Tibial artery (tissue), 4 donors: ENCODE results near the gene DENND10.
"Not testable (repeated sequence)": the region's sequence is repeated elsewhere in the genome, so short reads cannot be mapped to it uniquely, and the experiment has no call there.

Experiments used
- DNase-seq, 2 donors: peaks; one replicate each; pipeline ENCODE4 v3.0.0-alpha.2; 2019
- H3K27ac ChIP-seq, 2 donors: fragments of 200-600 bp; sonication (generic) in 1 of 2; 1 replicate in 1 of 2; 2 replicates in 1 of 2; pipeline ENCODE4 v1.5.1; 2018 to 2019; ENCODE audit warnings: mild to moderate bottlenecking in 1 of 2
- H3K27me3 ChIP-seq, 2 donors: fragments of 200-600 bp; sonication (generic) in 1 of 2; one replicate each; pipeline versions ENCODE4 v1.5.1 to v1.6.0; 2016 to 2019
- H3K36me3 ChIP-seq, 3 donors: fragments of 200-600 bp; sonication (generic) in 2 of 3; one replicate each; pipeline ENCODE4 v1.5.1; 2016 to 2019; ENCODE audit warnings: mild to moderate bottlenecking in 2 of 3
- H3K4me1 ChIP-seq, 4 donors: fragments of 200-600 bp; sonication (generic) in 2 of 4; 1 replicate in 3 of 4; 2 replicates in 1 of 4; pipeline ENCODE4 v1.5.1; 2016 to 2019
- H3K4me3 ChIP-seq, 2 donors: fragments of 200-600 bp; sonication (generic) in 1 of 2; 1 replicate in 1 of 2; 2 replicates in 1 of 2; pipeline ENCODE4 v1.5.1; 2018 to 2019; ENCODE audit warnings: mild to moderate bottlenecking in 2 of 2
- H3K9me3 ChIP-seq, 3 donors: fragments of 200-600 bp; sonication (generic) in 1 of 3; one replicate each; pipeline ENCODE4 v1.5.1; 2016 to 2019
- intact Hi-C: fragments of 100-400 bp; cut with DNase I; formaldehyde crosslinking; loops from one replicate; pipeline ENCODE4 v1.15.0; 2023; ENCODE audit warnings: low total_unique reads
- TF ChIP-seq, protein P1 (sequence below), 2 experiments: fragments of 200-600 bp in 1 of 2; fragments of 450-650 bp in 1 of 2; IDR thresholded peaks; one replicate each; pipeline ENCODE4 v1.5.1; 2017 to 2019; ENCODE audit warnings: antibody characterized with exemption in 2 of 2, mild to moderate bottlenecking in 1 of 2, moderate library complexity in 1 of 2

DENND10 gene

DNA sequence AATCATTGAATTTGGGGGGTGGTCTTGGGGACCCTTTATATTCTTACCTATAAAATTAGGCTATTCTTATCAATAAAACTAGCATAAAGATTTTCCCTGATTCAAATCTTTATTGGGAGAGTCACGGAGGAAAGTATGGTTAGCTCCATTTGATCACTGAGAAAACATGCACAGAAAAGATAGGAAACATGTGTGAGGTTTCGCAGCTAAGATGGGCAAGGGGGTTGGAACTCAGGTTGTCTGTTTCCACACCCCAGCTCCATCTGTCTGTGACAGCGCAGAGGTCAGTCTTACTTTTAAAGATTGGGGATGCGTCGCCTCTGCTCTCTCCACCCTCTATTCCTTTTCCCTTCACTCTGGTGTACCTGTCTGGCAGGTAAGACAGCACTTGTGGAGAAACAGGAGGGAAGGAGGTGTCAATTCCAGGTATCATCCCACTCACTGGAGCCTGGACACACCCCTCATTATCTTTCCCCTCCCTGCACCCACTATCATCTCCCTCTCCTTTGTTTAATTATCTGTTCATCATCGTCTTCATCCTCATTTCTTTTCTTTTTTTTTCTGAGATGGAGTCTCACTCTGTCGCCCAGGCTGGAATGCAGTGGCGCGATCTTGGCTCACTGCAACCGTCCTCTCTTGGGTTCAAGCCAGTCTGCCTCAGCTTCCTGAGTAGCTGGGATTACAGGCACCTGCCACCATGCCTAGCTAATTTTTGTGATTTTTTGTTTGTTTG lies 2.4 kb upstream of the DENND10 start:
- H3K27ac ChIP-seq = no peak overlapping the region

DNA sequence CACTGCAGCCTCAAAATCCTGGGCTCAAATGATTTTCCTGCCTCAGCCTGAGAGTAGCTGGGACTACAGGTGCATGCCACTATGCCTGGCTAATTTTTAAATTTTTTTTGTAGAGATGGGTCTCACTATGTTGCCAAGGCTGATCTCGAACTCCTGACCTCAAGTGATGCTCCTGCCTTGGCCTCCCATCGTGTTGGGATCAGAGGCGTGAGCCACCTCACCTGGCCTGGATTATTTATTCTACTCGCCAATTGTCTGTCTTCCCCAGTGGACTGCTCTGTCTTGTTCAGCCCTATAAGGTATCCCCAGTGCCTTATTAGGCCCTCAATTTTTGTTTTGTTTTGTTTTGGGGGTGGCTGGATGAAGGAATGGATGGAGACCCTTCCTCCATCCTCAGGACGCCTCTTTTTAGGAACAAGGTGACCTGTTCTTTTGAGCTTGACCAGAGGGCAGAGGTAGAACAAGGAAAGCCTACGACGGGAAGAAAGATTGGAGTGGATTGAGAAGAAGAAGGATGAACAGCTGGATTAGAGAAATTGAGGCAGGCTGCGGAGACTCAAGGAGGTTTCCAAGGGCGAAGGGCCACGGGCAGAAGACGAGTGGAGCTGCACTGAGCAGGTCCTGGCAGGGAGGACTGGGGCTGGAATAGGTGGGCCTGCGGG lies 541 bp upstream of the DENND10 start:
- Histone ChIP-seq H3K27ac (peak overlapping the region; percentile 73 to 79), H3K4me1 (peaks cover 0 to 17% (median 10%) of the 10 kb centered on the region in 4 donors), H3K9me3 (no peaks in the 10 kb centered on the region), H3K27me3 (no peaks in the 10 kb centered on the region), H3K36me3 (peaks cover 0 to 5% (median 4%) of the 10 kb centered on the region in 3 donors), H3K4me3 (peak overlapping the region; percentile 96 to 99)
- intact Hi-C loops = no loop called here
- DNase-seq = no peak
- TF ChIP-seq, protein P1, sequence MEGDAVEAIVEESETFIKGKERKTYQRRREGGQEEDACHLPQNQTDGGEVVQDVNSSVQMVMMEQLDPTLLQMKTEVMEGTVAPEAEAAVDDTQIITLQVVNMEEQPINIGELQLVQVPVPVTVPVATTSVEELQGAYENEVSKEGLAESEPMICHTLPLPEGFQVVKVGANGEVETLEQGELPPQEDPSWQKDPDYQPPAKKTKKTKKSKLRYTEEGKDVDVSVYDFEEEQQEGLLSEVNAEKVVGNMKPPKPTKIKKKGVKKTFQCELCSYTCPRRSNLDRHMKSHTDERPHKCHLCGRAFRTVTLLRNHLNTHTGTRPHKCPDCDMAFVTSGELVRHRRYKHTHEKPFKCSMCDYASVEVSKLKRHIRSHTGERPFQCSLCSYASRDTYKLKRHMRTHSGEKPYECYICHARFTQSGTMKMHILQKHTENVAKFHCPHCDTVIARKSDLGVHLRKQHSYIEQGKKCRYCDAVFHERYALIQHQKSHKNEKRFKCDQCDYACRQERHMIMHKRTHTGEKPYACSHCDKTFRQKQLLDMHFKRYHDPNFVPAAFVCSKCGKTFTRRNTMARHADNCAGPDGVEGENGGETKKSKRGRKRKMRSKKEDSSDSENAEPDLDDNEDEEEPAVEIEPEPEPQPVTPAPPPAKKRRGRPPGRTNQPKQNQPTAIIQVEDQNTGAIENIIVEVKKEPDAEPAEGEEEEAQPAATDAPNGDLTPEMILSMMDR (IDR thresholded peaks at IDR 0.05) = no peak

More for the DNA sequence above, 2.4 kb upstream of the DENND10 start:
- DNase-seq = no peak
- H3K27me3 ChIP-seq = no peaks in the 10 kb centered on the region
- TF ChIP-seq, protein P1 (IDR thresholded peaks at IDR 0.05) = no peak
- H3K36me3 ChIP-seq = no peaks in the 10 kb centered on the region
- no peak overlapping the region for H3K4me3 ChIP-seq
- peaks cover 0 to 17% (median 10%) of the 10 kb centered on the region in 4 donors for H3K4me1 ChIP-seq
- intact Hi-C loops = no loop called here
- H3K9me3 ChIP-seq = no peaks in the 10 kb centered on the region

DNA sequence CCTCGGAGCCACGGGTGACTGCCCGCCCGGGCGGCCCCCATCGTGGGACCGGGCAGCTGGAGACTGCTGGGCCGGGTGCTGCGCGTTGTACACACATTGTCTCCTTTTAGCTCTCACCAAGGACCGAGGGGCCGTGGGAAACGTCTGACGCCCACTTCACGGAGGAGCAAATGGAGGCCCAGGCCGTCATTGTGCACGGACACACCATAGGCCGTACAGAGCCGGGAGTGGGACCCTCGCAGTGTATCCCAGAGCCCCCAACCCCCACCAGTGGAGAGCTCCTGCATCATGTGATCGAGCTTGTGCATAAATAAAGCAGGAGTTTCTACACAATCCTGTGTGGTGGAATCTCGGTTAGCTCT lies 722 bp downstream of the DENND10 start:
- no peaks in the 10 kb centered on the region for H3K9me3 ChIP-seq
- peak overlapping the region; percentile 73 to 79 for H3K27ac ChIP-seq
- peaks cover 0 to 17% (median 10%) of the 10 kb centered on the region in 4 donors for H3K4me1 ChIP-seq
- H3K27me3 ChIP-seq = no peaks in the 10 kb centered on the region
- intact Hi-C loops = no loop called here
- TF ChIP-seq, protein P1 (IDR thresholded peaks at IDR 0.05) = no peak
- peaks cover 8 to 12% (median 11%) of the 10 kb centered on the region in 3 donors for H3K36me3 ChIP-seq
- H3K4me3 ChIP-seq = peak overlapping the region; percentile 96 to 99
- peak; percentile 23 to 68 for DNase-seq

DNA sequence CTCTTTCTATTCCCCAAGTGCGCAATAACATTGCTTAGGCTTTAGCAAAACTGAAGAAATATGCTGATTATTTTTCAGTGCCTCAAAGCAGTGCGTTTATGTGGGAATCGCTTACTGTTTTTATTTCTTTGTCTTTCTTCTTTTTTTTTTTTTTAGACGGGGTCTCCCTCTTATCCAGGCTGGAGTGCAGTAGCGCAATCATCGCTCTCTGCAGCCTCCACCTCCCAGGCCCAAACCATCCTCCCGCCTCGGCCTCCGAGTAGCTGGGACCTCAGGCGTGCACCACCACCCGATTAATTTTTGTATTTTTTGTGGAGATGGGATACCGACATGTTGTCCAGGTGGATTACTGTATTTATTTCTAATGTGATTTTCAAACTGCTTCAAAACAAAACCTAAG lies 1.2 kb downstream of the DENND10 start:
- no peaks in the 10 kb centered on the region for H3K27me3 ChIP-seq
- H3K27ac ChIP-seq = no peak overlapping the region
- peak overlapping the region; percentile 96 to 99 for H3K4me3 ChIP-seq
- H3K36me3 ChIP-seq = peaks cover 8 to 17% (median 17%) of the 10 kb centered on the region in 3 donors
- TF ChIP-seq, protein P1 (IDR thresholded peaks at IDR 0.05) = no peak
- intact Hi-C loops = no loop called here
- DNase-seq = no peak
- no peaks in the 10 kb centered on the region for H3K9me3 ChIP-seq
- peaks cover 0 to 17% (median 10%) of the 10 kb centered on the region in 4 donors for H3K4me1 ChIP-seq

DNA sequence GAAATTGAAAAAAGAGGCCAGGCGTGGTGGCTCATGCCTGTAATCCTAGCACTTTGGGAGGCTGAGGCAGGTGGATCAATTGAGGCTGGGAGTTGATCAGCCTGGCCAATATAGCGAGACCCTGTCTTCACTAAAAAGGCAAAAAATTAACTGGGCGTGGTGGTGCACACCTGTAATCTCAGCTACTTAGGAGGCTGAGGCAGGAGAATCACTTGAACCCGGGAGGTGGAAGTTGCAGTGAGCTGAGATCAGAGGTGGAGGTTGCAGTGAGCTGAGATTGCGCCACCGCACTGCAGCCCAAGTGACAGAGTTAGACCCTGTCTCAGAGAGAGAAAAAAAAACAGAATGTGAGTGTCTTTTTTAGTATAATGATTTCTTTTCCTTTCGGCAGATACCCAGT lies 2.0 kb downstream of the DENND10 start:
- intact Hi-C loops, H3K9me3 ChIP-seq: not testable (repeated sequence)

DNA sequence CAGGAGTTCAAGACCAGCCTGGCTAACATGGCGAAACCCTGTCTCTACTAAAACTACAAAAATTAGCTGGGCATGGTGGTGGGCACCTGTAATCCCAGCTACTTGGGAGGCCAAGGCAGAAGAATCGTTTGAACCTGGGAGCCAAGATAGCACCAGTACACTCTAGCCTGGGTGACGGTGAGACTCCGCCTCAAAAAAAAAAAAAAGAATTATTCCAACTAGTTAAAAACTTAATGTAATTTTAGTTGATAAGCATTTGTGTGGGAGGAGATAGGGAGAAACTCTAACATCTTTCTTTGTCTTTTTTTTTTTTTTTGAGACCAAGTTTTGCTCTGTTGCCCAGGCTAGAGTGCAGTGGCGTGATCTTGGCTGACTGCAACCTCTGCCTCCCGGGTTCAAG lies 3.2 kb downstream of the DENND10 start:
- DNase-seq, H3K27me3 ChIP-seq, H3K27ac ChIP-seq, H3K4me3 ChIP-seq, intact Hi-C loops, H3K9me3 ChIP-seq: not testable (repeated sequence)
- H3K4me1 ChIP-seq = peaks cover 0 to 17% (median 8%) of the 10 kb centered on the region in 4 donors
- peaks cover 26 to 34% (median 29%) of the 10 kb centered on the region in 3 donors for H3K36me3 ChIP-seq

More for the DNA sequence above, 2.0 kb downstream of the DENND10 start:
- Histone ChIP-seq H3K4me1 (peaks cover 0 to 17% (median 10%) of the 10 kb centered on the region in 4 donors), H3K36me3 (peaks cover 14 to 24% (median 24%) of the 10 kb centered on the region in 3 donors)
- not testable (repeated sequence) for H3K27ac ChIP-seq, DNase-seq, H3K27me3 ChIP-seq, H3K4me3 ChIP-seq

DNA sequence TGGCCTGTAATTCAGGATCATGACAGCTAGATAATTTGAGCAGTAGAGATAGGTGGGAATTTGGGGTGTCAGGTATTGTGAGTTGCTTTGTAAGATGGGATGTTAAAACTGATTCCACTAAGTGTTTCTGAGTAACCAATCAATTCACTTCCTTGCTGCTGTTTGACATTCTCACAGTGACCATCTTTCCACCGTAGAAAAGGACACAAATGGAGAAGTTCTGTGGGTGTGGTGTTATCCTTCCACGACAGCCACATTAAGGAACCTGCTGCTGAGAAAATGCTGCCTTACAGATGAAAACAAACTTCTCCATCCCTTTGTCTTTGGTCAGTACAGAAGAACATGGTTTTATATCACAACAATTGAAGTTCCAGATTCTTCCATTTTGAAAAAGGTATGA lies 3.9 kb downstream of the DENND10 start:
- H3K4me3 ChIP-seq, H3K9me3 ChIP-seq, intact Hi-C loops, H3K27ac ChIP-seq, H3K27me3 ChIP-seq, DNase-seq: not testable (repeated sequence)
- Histone ChIP-seq H3K36me3 (peaks cover 31 to 36% (median 34%) of the 10 kb centered on the region in 3 donors), H3K4me1 (peaks cover 0 to 17% (median 8%) of the 10 kb centered on the region in 4 donors)
